MM.1S (cell line): ENCODE results near the gene TCTA.

ENCODE experiments used
- EZH2 ChIP-seq: fragments of 300-600 bp; sonication (generic); optimal IDR thresholded peaks from 2 replicates; pipeline ENCODE3; 2017; ENCODE audit warnings: low read depth, mild to moderate bottlenecking, antibody characterized with exemption, low read length, mixed read lengths
- TF ChIP-seq, protein P1 (sequence below): fragments of 300-600 bp; sonication (generic); IDR thresholded peaks from 2 replicates; pipeline ENCODE4 v1.5.1; 2016; ENCODE audit warnings: antibody characterized with exemption, low read length, mixed read lengths

DNA sequence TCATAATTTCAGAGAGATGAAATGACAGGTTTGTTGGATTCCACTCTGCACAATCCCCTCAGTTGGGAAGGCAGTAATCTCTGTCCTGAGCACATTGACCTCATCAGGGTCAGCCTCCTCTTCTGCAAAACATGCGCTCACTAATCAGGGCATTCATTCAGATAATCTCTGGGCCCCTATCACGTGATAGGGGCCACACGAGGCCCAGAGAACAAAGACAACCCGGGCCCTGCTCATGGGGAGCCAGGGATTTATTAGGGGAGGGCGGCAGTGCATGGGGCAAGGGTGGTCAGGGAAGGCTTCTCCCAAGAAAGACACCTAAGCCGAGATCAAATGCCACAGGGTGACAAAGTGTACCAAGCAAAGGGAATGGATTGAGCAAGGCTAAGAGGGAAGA lies 1.1 kb downstream of the TCTA start:
- TF ChIP-seq, protein P1, sequence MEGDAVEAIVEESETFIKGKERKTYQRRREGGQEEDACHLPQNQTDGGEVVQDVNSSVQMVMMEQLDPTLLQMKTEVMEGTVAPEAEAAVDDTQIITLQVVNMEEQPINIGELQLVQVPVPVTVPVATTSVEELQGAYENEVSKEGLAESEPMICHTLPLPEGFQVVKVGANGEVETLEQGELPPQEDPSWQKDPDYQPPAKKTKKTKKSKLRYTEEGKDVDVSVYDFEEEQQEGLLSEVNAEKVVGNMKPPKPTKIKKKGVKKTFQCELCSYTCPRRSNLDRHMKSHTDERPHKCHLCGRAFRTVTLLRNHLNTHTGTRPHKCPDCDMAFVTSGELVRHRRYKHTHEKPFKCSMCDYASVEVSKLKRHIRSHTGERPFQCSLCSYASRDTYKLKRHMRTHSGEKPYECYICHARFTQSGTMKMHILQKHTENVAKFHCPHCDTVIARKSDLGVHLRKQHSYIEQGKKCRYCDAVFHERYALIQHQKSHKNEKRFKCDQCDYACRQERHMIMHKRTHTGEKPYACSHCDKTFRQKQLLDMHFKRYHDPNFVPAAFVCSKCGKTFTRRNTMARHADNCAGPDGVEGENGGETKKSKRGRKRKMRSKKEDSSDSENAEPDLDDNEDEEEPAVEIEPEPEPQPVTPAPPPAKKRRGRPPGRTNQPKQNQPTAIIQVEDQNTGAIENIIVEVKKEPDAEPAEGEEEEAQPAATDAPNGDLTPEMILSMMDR = no peak
- TF ChIP-seq EZH2 = no peak
